HG03558 (cell line): Measurements from ENCODE around the gene FLNC.

Source experiments
- ATAC-seq: cut with Tn5 transposase; IDR thresholded peaks from one replicate; pipeline ENCODE4 v1.9.1; 2021; ENCODE audit warnings: moderate number of reproducible peaks; ENCODE audit not compliant: unreplicated experiment; ENCODE audit errors: extremely low read depth

FLNC gene

GRCh38 chr7:128842674-128843641 is 12.8 kb downstream of the FLNC start:
- ATAC-seq = no peak

- no peak for ATAC-seq
Observed at GRCh38 chr7:128843938-128844621, 13.9 kb downstream of the FLNC start.

- ATAC-seq = no peak
Observed at GRCh38 chr7:128844777-128845311, 14.6 kb downstream of the FLNC start.

- no peak for ATAC-seq
Observed at GRCh38 chr7:128845475-128845874, 15.3 kb downstream of the FLNC start.

GRCh38 chr7:128845987-128846386 is 15.8 kb downstream of the FLNC start:
- ATAC-seq = no peak

- ATAC-seq = no peak
Observed at GRCh38 chr7:128846781-128847444, 16.7 kb downstream of the FLNC start.

GRCh38 chr7:128847721-128848211 is 17.6 kb downstream of the FLNC start:
- ATAC-seq = no peak

GRCh38 chr7:128848289-128849155 is 18.3 kb downstream of the FLNC start:
- no peak for ATAC-seq

- ATAC-seq = no peak
Observed at GRCh38 chr7:128849156-128849515, 18.9 kb downstream of the FLNC start.

GRCh38 chr7:128849804-128850490 is 19.7 kb downstream of the FLNC start:
- no peak for ATAC-seq

- ATAC-seq = no peak
Observed at GRCh38 chr7:128852537-128853254, 22.5 kb downstream of the FLNC start.

- ATAC-seq = no peak
Observed at GRCh38 chr7:128853799-128854198, 23.6 kb downstream of the FLNC start.

- ATAC-seq = no peak
Observed at GRCh38 chr7:128854396-128854795, 24.2 kb downstream of the FLNC start.

GRCh38 chr7:128855559-128855958 is 25.4 kb downstream of the FLNC start:
- ATAC-seq = no peak

GRCh38 chr7:128856001-128856718 is 26.0 kb downstream of the FLNC start:
- ATAC-seq = no peak

GRCh38 chr7:128858380-128859231 is 28.4 kb downstream of the FLNC start:
- ATAC-seq = no peak
